MM.1S (cell line): ENCODE results near the gene ARMC2.

Experiments
- DNase-seq: peaks from one replicate; pipeline ENCODE4 v3.0.0-alpha.2; 2015
- H2AFZ ChIP-seq: fragments of 300-600 bp; sonication (generic); 2 replicates; pipeline ENCODE4 v1.6.0; 2016; ENCODE audit warnings: antibody characterized with exemption, low read length
- H3F3A ChIP-seq: fragments of 300-600 bp; sonication (generic); 2 replicates; pipeline ENCODE4 v1.6.1; 2016; ENCODE audit warnings: mild to moderate bottlenecking, antibody characterized with exemption, low read length, moderate library complexity, mixed read lengths; ENCODE audit not compliant: insufficient read depth
- H3K27ac ChIP-seq: fragments of 300-600 bp; sonication (generic); 2 replicates; pipeline ENCODE4 v1.5.1; 2016; ENCODE audit warnings: mild to moderate bottlenecking, low read length
- H3K27me3 ChIP-seq: fragments of 300-600 bp; sonication (generic); replicated peaks from 2 replicates; pipeline ENCODE4 v1.6.0; 2016; ENCODE audit warnings: low read length; ENCODE audit not compliant: insufficient read depth
- H3K36me3 ChIP-seq: fragments of 300-600 bp; sonication (generic); replicated peaks from 2 replicates; pipeline ENCODE4 v1.6.1; 2016; ENCODE audit warnings: mild to moderate bottlenecking, low read length, mixed read lengths; ENCODE audit not compliant: insufficient read depth
- H3K4me1 ChIP-seq: fragments of 300-600 bp; sonication (generic); 2 replicates; pipeline ENCODE4 v1.6.1; 2016; ENCODE audit warnings: low read length, mixed read lengths
- H3K4me2 ChIP-seq: fragments of 300-600 bp; sonication (generic); 2 replicates; pipeline ENCODE4 v1.6.0; 2016; ENCODE audit warnings: low read depth, low read length
- H3K4me3 ChIP-seq: fragments of 300-600 bp; sonication (generic); 2 replicates; pipeline ENCODE4 v1.5.1; 2016; ENCODE audit warnings: low read length, mixed read lengths
- H3K79me2 ChIP-seq: fragments of 300-600 bp; sonication (generic); 2 replicates; pipeline ENCODE4 v1.6.1; 2016; ENCODE audit warnings: mixed run types, low read length, mixed read lengths
- H3K9ac ChIP-seq: fragments of 300-600 bp; sonication (generic); 2 replicates; pipeline ENCODE4 v1.6.1; 2016; ENCODE audit warnings: low read length, mixed read lengths
- H3K9me2 ChIP-seq: fragments of 300-600 bp; sonication (generic); replicated peaks from 2 replicates; pipeline ENCODE4 v1.6.1; 2016; ENCODE audit warnings: mild to moderate bottlenecking, low read length, mixed read lengths; ENCODE audit not compliant: insufficient read depth
- H3K9me3 ChIP-seq: fragments of 300-600 bp; sonication (generic); replicated peaks from 2 replicates; pipeline ENCODE4 v1.6.1; 2016; ENCODE audit warnings: mild to moderate bottlenecking, low read length, mixed read lengths; ENCODE audit not compliant: insufficient read depth
- H4K20me1 ChIP-seq: fragments of 300-600 bp; sonication (generic); 2 replicates; pipeline ENCODE4 v1.6.1; 2016; ENCODE audit warnings: mild to moderate bottlenecking, low read length, moderate library complexity, mixed read lengths; ENCODE audit not compliant: insufficient read depth
- EZH2 ChIP-seq: fragments of 300-600 bp; sonication (generic); optimal IDR thresholded peaks from 2 replicates; pipeline ENCODE3; 2017; ENCODE audit warnings: low read depth, mild to moderate bottlenecking, antibody characterized with exemption, low read length, mixed read lengths
- EZH2phosphoT487 ChIP-seq: fragments of 300-600 bp; sonication (generic); IDR thresholded peaks from 2 replicates; pipeline ENCODE4 v1.6.1; 2018; ENCODE audit warnings: antibody characterized with exemption, low read length
- TF ChIP-seq, protein P1 (sequence below): fragments of 300-600 bp; sonication (generic); IDR thresholded peaks from 2 replicates; pipeline ENCODE4 v1.5.1; 2016; ENCODE audit warnings: antibody characterized with exemption, low read length, mixed read lengths

ARMC2 gene

DNA sequence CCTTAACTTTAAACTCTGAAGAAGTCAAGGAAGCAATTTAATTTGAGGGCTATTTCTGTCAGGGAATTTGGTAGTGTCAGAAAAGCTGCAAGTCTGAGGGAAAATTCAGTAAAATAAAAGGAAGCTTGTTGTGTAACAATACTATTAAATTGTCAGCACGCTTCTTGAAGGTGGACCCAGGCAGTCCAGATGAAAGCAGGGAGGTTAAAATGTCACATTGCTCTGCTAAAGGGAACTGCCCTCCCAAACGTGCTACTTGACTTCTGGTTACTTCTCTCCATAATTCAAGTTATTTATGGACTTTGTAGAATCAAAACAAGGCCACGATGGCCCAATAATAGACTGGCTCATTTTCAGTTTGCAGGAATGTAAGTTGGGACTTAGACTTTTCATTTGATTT, 28.2 kb upstream of the ARMC2 start:
- Histone ChIP-seq H3K4me3 (no peak overlapping the region), H2AFZ (no peak overlapping the region), H3K9me3 (no peaks in the 10 kb centered on the region), H3K36me3 (no peaks in the 10 kb centered on the region), H3K9me2 (no peaks in the 10 kb centered on the region), H3K27me3 (no peaks in the 10 kb centered on the region), H3K79me2 (no peaks in the 10 kb centered on the region), H3K4me1 (0 out of 2 replicates have a peak, but pooled peaks cover 3% of the 10 kb centered on the region), H3F3A (no peaks in the 10 kb centered on the region), H3K9ac (no peak overlapping the region), H4K20me1 (no peaks in the 10 kb centered on the region), H3K4me2 (0 out of 2 replicates have a peak overlapping the region, but pooled peaks have one; percentile 21), H3K27ac (no peak overlapping the region)
- DNase-seq = no peak
- TF ChIP-seq EZH2phosphoT487 (no peak), EZH2 (no peak)
- TF ChIP-seq, protein P1, sequence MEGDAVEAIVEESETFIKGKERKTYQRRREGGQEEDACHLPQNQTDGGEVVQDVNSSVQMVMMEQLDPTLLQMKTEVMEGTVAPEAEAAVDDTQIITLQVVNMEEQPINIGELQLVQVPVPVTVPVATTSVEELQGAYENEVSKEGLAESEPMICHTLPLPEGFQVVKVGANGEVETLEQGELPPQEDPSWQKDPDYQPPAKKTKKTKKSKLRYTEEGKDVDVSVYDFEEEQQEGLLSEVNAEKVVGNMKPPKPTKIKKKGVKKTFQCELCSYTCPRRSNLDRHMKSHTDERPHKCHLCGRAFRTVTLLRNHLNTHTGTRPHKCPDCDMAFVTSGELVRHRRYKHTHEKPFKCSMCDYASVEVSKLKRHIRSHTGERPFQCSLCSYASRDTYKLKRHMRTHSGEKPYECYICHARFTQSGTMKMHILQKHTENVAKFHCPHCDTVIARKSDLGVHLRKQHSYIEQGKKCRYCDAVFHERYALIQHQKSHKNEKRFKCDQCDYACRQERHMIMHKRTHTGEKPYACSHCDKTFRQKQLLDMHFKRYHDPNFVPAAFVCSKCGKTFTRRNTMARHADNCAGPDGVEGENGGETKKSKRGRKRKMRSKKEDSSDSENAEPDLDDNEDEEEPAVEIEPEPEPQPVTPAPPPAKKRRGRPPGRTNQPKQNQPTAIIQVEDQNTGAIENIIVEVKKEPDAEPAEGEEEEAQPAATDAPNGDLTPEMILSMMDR = no peak

DNA sequence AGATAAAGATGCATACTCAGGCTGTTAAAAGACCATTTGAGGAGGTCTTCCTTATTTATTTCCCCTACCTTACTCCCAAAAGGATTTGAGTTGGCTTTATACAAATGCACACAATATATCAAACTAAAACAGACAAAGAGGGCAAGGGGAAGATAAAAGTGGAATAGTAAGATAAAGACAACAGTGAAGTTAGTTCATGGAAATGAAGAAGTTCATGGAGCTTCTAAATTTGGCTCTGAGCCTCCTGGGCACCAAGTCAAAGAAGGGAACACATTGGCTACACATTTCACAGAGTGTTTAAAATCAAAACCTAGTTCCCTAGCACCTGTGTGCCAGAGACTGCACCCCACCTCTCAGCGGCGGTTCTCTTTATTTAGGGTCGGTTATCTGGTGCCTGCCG, 25.8 kb upstream of the ARMC2 start:
- Histone ChIP-seq H3K9ac (no peak overlapping the region), H3K27ac (no peak overlapping the region), H3K4me3 (no peak overlapping the region), H4K20me1 (no peaks in the 10 kb centered on the region), H3K27me3 (no peaks in the 10 kb centered on the region), H3K9me2 (no peaks in the 10 kb centered on the region), H3K4me2 (no peak overlapping the region), H2AFZ (no peak overlapping the region), H3K4me1 (0 out of 2 replicates have a peak, but pooled peaks cover 3% of the 10 kb centered on the region), H3K36me3 (no peaks in the 10 kb centered on the region), H3K9me3 (no peaks in the 10 kb centered on the region), H3F3A (no peaks in the 10 kb centered on the region), H3K79me2 (no peaks in the 10 kb centered on the region)
- TF ChIP-seq, protein P1 = no peak
- TF ChIP-seq EZH2phosphoT487 = no peak
- no peak for TF ChIP-seq EZH2
- DNase-seq = no peak

DNA sequence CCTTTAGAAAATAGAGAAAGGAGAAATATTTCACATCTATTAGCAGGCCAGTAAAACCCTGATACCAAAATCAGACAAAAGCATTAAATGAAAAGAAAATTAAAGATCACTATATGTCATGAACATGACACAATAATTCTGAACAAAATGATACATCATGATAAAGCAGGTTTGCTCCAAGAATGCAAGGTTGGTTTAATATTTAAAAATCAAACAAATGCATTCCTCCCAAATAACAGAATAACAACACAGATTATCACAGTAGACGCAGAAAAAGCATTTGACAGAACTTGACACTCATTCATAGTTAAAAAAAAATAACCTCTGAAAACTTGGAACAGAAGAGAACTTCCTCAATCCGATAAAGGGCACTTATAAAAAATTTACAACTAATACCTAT, 22.9 kb upstream of the ARMC2 start:
- H3K9me3 ChIP-seq = no peaks in the 10 kb centered on the region
- H3K79me2 ChIP-seq = no peaks in the 10 kb centered on the region
- DNase-seq = no peak
- no peak overlapping the region for H3K27ac ChIP-seq
- H3K4me3 ChIP-seq = no peak overlapping the region
- H2AFZ ChIP-seq = no peak overlapping the region
- no peaks in the 10 kb centered on the region for H3K4me1 ChIP-seq
- TF ChIP-seq, protein P1 = no peak
- no peak for TF ChIP-seq EZH2phosphoT487
- no peak for TF ChIP-seq EZH2
- no peaks in the 10 kb centered on the region for H4K20me1 ChIP-seq
- H3K4me2 ChIP-seq = no peak overlapping the region
- H3K9ac ChIP-seq = no peak overlapping the region
- H3K9me2 ChIP-seq = no peaks in the 10 kb centered on the region
- no peaks in the 10 kb centered on the region for H3K36me3 ChIP-seq
- no peaks in the 10 kb centered on the region for H3K27me3 ChIP-seq
- no peaks in the 10 kb centered on the region for H3F3A ChIP-seq
